SHP77 treated with DMSO at 0.1 percent for 48 hours (cell line): Measurements from ENCODE around the gene MAPK6.
"Not testable (repeated sequence)": the region's sequence is repeated elsewhere in the genome, so short reads cannot be mapped to it uniquely, and the experiment has no call there.

Experiments used
- DNase-seq: peaks from one replicate; lab custom pipeline; 2025; lab: John Stamatoyannopoulos, UW

The MAPK6 gene

DNA sequence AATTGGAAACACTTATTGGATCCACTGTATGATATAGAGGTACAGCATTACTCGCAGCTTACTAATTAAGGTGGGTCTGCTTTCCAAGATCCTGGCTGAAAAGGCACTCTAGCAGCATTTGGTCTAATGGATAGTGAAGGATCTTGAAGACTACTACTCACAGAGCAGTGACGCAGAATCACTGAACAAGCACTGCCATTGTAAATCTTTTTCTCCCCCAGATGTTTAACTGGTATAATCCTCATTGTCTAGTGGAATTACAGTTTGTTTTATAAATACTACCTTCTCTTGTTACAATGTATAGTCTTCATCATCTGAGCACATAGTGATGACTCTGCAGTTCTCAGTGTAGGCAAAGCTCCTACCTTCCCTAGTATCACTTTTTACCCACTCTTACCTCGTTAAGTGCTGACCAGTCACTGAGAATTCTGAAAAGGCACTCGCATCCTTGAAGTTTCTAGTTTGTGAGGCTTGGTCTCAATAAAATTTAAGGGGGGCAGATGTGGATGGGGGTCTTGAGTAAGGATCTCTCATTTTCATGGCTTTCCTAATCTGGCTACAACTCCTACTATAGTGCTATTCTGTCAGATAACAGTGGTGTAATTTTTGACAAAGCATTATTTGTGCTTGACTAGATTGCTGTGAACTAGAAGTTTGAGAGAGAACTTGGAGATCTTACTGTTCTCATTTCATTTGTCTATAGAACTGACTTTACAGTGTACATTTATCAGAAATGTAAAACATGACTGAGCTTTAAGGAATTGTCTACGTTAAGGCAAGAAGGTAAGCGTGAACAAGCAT, 23.2 kb downstream of the MAPK6 start:
- DNase-seq, result no peak

DNA sequence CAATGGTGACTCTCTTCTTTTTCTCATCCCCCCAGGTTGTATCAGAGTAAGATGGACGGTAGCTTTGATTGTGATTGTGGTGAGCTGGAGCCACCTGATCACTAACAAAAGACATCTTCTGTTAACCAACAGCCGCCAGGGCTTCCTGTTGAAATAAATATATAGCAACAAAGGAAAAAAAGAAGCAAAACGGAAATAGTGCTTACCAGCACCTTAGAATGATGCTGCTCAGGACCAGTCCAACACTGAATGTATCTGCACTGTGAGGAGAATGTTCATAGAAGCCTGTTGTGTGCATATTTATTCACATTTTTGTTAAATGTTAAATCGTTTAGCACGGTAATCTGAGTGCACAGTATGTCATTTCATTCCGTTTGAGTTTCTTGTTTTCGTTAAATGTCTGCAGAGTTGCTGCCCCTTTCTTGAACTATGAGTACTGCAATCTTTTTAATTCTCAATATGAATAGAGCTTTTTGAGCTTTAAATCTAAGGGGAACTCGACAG, 26.8 kb downstream of the MAPK6 start:
- not testable (repeated sequence) for DNase-seq

DNA sequence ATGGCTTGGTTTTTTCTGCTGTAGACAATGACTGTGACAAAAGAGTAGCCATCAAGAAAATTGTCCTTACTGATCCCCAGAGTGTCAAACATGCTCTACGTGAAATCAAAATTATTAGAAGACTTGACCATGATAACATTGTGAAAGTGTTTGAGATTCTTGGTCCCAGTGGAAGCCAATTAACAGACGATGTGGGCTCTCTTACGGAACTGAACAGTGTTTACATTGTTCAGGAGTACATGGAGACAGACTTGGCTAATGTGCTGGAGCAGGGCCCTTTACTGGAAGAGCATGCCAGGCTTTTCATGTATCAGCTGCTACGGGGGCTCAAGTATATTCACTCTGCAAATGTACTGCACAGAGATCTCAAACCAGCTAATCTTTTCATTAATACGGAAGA, 27.5 kb downstream of the MAPK6 start:
- DNase-seq, result not testable (repeated sequence)

DNA sequence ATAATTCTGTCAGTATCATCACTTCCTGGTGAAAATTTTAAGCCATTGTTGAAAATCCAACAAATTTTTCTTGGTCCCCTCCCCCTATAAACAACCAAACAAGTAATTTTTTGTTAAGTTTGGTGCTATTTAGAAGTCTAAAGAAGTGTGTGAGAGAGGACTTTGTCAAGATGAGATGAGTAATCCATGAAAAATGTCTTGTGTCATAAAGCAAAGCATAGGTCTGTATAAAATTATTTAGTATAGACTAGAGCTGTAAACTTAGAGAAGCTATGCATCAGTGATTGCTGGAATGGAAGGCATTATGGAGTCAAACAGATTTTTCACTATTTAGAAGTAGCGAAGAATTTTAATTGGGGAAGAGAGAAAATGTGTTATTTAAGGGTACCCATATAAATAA, 31.4 kb downstream of the MAPK6 start:
- DNase-seq, result no peak

DNA sequence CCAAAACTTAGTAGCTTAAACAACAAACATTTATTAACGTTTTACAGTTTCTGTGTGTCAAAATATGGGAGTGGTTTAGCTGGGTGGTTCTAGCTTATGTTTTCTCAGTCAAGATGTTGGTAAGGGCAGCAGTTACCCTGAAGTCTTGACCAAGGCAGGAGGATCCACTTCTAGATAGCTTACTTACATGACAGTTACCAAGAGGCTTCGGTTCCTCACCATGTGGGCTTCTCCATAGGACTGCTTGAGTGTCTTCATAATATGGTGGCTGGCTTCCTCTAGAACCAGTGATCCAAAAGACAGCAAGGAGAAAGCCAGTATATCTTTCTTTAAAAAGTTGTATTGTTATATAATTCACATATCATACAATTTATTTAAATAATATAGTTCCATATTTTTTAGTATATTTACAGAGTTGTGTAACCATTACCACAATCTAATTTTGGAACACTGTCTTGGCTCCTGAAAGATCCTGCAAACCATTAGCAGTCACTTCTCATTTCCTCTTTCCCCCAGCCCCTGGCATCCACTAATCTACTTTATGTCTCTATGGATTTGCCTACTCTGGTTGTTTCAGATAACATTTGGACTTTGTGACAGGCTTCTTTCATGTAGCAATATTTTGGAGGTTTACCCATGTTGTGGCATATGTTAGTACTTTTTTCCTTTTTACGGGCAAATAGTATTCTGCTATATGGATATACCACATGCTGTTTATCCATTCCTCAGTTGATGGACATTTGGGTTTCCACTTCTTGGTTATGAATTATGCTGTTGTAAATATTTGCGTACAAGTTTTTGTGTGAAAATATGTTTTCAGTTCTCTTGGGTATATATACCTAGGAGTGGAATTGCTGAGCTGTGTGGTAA, 33.3 kb downstream of the MAPK6 start:
- DNase-seq, result no peak

DNA sequence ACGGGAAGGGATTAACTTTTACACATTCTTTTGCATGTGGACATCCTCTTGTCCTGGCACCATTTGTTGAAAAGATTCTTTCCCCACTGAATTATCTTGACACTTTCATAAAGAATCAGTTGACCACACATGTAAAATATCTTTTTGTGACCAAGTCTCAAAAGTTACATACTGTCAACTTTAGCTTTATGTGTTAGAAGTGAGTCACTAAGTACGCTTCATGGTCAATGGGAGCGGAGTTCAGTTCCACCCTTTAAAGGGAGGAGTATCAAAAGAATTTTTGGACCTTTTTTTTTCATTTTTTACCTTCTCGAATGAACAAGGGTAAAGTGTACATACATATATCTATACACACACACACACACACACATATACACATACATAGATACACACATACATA, 35.4 kb downstream of the MAPK6 start:
- no peak for DNase-seq

DNA sequence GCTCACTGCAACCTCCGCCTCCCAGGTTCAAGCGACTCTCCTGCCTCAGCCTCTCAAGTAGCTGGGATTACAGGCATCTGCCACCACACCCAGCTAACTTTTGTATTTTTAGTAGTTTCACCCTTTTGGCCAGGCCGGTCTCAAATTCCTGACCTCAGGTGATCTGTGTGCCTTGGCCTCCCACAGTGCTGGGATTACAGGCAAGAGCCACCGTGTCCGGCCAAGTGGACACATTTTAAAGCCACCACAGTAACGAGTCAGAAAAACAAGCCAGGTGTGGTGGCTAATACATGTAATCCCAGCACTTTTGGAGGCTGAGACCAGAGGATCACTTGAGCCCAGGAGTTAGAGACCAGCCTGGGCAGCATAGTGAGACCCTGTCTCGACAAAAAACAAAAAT, 35.8 kb downstream of the MAPK6 start:
- not testable (repeated sequence) for DNase-seq

DNA sequence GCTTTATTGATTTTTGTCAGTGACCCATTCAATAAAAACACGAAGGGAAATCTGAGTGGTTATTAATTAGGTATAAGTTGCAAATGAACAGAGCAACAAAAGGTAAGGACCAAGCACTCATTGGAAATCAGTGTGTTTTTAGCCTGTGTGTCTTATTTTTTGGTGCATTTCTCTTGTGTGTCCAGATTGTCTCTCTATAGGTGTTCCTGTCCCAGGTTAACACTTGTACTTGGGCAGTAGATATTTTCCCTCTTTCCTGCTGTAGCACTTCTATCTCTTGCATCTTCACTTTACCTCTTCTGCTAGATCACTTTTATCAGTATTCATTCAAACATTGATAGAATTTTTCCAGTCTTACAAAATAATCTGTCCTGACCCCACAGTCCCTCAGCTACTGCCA, 37.0 kb downstream of the MAPK6 start:
- no peak for DNase-seq

DNA sequence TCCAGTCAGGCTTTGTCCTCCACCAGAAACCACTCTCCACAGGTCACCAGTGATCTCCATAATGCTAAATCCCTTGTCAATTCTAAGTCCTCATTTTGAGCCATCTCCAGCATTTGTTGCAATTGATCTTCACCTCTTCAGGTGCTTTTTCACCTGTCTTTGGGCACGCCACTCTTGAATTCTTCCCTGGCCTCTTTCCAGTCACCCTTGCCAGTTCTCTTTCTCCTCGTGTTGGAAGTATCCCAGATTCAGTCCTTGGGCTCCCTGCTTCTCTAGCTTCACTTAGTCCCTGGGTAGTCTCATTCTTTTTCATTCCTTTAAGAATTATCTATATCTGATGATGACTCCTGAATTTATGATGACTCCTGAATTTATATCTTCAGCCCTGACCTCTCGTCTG, 37.5 kb downstream of the MAPK6 start:
- no peak for DNase-seq

DNA sequence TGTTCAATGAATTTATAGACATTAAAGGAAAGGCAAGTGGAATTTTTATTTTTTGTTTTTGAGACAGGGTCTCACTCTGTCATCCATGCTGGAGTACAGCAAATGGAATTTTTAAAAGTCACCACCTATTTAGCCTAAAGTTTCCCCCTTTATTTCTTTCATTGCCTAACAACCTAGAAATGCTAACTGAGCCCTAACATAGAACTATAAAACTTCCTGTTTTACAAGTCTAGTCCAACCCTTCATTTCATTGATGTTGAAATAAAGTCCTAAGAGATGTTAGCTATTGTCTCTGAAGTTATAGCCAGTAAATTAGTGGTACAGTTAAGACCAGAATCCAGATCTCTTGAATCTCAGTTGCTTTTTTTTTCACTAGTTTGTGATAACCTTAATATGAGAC, 39.0 kb downstream of the MAPK6 start:
- no peak for DNase-seq

DNA sequence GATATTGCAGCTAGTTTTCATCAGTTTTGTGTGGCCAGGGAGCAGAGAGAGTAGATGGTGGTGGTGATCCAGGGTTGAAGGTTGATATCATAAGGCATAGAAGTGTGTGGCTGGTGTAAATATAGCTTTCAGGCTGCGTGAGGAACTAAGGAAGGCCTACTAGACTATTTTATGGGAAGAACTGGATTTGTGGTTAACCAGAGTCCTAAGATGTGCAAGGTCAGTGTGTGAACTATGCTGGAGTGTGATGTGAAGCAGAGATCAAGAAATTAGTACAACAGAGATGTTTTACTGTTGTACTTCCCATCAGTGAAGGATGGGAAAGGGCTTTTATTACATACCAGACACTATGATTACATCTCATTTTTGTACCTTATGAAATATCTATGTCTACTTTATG, 41.5 kb downstream of the MAPK6 start:
- no peak for DNase-seq

DNA sequence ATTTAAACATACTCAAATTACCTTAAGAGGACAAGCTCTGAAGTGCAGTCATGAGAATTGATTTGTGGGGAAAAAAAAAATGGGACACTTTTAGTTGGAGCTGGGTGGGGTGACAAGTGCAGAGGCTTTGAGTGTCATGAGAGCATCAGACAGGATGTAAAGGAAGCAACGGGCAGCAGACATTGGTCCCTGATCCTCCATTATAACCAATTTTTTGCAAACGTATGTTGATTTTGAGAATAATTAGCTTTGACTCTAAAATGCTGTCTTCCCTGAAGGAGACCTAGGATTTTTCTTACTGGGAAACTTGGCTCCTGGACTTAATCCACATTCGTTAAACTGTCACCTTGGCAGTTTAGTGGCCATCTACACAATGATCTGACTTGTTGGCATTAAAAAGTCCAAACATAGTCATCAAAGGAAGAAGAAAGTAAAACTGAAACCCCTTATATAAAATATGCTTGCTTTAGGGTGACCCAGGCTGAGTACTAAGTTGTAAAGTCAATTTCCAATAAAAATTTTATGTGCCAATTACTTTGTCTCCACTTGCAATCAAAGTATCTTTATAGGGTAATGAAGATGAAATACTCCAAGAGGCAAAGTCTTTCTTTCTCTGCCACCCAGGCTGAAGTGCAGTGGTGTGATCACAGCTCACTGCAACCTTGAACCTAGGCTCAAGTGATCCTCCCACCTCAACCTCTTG, 48.0 kb downstream of the MAPK6 start:
- no peak for DNase-seq

DNA sequence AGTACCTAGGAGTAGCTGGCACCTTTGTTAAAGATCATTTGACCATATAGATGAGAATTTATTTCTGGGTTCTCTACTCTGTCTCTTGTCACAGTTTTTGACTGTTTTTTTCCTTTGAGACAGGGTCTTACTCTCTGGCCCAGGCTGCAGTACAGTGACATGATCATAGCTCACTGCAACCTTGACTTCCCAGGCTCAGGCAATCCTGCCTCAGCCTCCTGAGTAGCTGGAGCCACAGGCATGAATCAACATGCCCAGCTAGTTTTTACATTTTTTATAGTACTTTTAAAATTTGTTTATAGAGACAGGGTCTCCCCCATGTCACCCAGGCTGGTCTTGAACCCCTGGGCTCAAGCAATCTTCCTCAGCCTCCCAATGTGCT, 48.5 kb downstream of the MAPK6 start:
- DNase-seq, result no peak

DNA sequence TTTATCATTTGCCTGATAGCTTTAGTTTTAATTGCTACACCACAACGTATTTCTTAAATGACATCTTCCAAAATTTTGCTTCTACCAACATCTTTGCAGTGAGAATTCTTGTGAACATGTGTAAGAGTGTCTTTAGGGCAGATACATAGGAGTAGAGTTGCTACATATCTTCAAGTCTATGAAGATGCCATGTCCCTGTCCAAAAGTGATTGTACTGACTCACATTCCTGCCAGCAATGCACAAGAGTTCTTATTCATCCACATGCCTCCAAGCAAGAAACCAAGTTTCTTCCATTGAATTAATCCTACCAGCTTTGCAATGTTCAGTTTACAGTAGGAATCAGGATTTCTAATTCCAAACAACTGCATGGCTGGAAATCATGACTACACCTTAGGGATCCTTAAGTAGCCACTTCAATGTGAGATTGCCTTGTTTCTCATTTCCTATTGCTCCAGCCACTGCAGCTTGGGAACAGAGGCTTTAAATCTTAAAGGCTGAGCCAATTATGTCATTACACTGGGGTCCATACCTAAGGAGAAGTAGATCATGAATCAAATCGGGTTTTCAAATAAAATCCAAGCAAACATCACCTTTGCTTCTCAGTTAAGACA, 49.1 kb downstream of the MAPK6 start:
- DNase-seq, result no peak

DNA sequence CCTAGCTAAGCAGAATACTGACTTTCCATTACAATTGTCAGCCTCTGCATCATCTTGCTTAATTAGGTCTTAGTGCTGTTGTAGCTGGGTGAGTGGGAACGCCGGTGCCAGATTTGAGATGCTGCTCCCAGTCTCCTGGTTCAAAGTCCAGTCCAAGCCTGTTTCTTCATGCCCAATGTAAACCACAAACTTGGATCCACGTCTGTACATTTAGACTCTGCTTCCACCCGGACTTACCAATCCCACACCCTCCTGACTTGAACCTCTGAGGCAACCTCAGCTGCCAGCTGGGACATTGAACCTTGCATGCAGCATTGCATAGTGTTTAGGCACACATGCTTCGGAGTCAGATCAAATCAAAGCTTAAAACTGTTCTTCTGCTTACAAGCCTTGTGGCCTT, 50.5 kb downstream of the MAPK6 start:
- no peak for DNase-seq

DNA sequence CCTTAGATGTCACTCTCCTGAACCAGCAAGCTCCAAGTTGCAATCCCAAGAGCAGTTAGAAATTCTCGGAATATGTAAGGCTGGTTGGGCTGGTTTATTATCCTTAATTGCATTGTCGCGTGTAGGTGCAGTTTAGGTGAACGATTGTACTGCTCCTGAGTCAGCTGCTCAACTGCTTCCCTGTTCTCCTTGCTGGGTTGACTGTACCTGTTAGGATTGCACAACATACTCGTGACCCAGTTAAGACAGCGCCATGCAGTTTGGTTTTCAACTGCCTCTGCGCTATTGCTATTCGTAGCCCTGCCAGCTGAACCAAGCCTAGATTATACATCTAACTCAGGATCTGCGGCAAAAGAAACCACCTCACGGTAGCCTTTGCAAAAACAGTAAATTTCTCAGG, 52.6 kb downstream of the MAPK6 start:
- DNase-seq, result no peak

DNA sequence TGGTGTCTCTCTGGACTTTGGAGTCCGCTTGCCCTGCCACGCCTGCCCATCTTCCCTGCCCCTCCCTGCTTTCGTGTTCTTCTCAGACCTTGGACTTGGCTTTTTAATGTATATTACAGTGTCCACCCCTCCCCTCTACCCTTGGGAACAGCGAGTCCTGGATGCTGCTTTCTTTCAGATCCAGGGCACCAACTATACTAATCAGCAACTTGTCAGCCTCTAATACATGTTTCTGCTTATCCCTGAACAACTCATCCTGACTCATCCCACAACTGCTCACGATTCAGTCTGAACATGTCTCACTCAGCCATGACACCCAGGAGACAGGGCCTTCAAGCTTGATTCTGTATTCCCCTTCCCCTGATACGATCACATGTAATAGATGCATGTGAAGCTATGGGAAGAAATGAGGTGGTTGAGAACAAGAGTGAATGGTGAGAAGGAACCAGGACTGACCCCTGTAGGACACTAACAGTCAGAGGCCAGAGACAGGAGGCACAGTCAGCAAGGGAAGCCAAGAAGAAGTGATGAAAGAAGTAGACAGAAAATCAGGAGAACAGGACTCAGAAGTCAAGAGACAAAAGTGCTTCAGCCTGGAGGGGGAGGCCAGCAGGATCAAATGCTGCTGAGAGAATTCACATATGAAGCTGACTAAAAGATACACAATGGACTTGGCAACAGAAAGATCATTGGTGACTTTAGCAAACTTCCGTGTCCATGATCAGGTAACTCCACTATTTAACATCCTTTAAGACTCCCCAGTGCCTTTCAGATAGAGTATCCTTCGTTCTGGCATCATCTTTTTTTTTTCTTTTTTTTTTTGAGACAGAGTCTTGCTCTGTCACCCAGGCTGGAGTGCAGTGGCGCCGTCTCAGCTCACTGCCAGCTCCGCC, 58.1 kb downstream of the MAPK6 start:
- no peak for DNase-seq

DNA sequence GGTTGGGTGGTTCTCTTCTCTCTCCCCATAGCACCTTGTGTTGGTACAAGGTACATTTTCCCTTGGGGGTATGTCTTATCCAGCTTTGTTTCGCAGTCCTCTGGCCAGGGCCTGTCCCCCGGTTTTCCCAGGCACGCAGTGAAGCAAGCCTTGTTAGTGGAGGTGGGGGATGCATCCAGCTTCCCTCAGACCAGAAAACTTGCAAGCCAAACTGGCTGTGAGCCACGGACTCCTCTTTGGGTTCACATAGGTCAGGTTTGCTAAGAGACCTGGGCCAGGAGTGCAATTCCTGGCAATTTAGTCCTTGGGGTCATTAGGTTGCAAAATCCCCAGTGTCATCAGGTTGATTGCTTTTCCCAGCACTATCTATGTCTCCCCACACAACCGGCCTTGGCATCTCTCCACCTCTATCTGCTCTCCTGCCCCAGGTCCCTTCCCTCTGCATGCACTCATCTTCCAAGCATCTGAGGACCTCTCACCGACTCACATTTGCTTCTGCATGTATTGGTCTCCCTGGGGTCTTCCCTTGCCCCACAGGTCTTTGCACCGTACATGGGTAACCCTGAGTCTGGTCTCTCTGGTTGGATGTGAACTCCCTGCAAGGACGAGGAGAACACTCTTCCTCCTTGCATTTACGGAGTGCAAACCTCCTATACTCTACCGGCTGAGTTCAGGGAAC, 59.3 kb downstream of the MAPK6 start:
- DNase-seq, result no peak

DNA sequence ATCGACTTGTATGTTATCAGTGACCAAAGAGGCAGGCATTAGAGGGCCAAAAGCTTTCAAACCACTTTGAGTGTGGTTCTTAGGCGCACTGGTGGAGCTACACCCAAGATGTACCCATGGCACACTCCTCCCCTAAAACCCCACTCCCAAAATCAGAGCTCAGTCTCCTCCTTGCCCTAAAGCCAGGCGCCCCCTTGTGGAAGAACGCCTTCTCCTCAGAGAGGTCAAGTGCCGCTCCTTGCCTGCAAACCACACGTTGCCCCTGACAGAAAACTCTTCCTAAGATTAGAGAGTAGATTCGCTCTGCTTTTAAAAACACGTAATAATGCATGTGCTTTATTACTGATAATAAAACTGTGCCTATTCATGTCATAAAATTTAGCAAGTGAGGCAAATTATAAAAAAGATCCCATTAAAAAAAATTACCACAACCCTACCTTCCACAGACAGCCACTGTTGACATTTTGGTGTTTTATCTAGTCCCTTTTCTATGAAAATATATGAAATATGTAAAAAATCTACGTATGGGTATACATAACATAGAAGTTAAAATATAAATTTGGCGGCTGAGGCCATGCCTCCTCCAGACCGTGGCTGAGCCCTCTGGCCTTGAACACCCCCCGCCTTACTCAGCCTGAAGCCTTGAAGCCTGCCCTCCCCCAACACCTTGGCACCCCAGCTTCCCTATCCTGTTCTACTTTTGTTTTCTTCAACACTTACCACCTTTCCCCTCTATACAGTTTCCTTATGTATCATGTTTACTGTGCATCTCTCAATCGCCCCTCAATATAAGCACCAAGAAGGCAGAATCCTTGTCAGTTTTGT, 60.1 kb downstream of the MAPK6 start:
- DNase-seq, result peak; percentile 22

DNA sequence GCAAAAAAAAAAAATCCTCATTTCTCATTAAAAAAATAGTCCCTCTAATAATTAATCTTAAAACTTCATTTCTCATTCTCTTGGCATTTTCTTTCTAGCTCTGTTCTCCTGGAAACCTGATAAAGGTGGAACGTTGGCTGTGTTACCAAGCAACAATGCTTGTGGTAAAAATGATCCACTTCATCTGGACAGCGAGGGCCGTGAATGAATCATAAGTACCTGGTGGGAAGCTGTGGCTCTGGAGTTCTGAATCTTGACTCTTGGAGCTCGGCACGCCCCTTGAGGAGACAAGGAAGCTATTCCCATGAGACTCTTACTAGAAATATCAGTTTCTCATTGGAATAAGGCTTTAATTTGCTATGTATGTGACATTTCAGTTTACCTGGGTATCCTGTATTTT, 61.0 kb downstream of the MAPK6 start:
- no peak for DNase-seq
